Measurements from ENCODE around the gene PREP.

The PREP gene

GRCh38 chr6:105372849-105373182 lies 30.1 kb downstream of the PREP start:
- H3K27ac ChIP-seq (replicated peaks) = no peak overlapping the region
- H3K27me3 ChIP-seq (ENCODE audit: insufficient read depth, poor library complexity, severe bottlenecking) = no peaks in the 10 kb centered on the region
- TF ChIP-seq GABPA (IDR thresholded peaks at IDR 0.05; ENCODE audit: low read depth) (no peak), REST (IDR thresholded peaks at IDR 0.05; ENCODE audit: insufficient replicate concordance, low read depth) (no peak), SPI1 (IDR thresholded peaks at IDR 0.05; ENCODE audit: borderline replicate concordance, low read depth) (no peak), CTCF (IDR thresholded peaks at IDR 0.05; ENCODE audit: insufficient read depth, low read length) (no peak), POLR2AphosphoS5 (IDR thresholded peaks at IDR 0.05; ENCODE audit: low read depth) (no peak)
- no peak overlapping the region for H3K4me3 ChIP-seq (replicated peaks; ENCODE audit: insufficient read depth, low read length)
- DNase-seq (ENCODE audit: low read depth in 1 of 2, low spot score in 1 of 2) = no peak

GRCh38 chr6:105372142-105372848 lies 30.6 kb downstream of the PREP start:
- Histone ChIP-seq H3K27me3 (ENCODE audit: insufficient read depth, poor library complexity, severe bottlenecking) (no peaks in the 10 kb centered on the region), H3K4me3 (replicated peaks; ENCODE audit: insufficient read depth, low read length) (no peak overlapping the region), H3K27ac (replicated peaks) (no peak overlapping the region)
- no peak for DNase-seq (ENCODE audit: low read depth in 1 of 2, low spot score in 1 of 2)
- TF ChIP-seq REST (IDR thresholded peaks at IDR 0.05; ENCODE audit: insufficient replicate concordance, low read depth) (no peak), POLR2AphosphoS5 (IDR thresholded peaks at IDR 0.05; ENCODE audit: low read depth) (no peak), GABPA (IDR thresholded peaks at IDR 0.05; ENCODE audit: low read depth) (no peak), SPI1 (IDR thresholded peaks at IDR 0.05; ENCODE audit: borderline replicate concordance, low read depth) (no peak), CTCF (IDR thresholded peaks at IDR 0.05; ENCODE audit: insufficient read depth, low read length) (no peak)

GRCh38 chr6:105370351-105370750 lies 32.5 kb downstream of the PREP start:
- H3K4me3 ChIP-seq (replicated peaks; ENCODE audit: insufficient read depth, low read length) = no peak overlapping the region
- DNase-seq (ENCODE audit: low read depth in 1 of 2, low spot score in 1 of 2) = no peak
- H3K27ac ChIP-seq (replicated peaks) = no peak overlapping the region
- no peaks in the 10 kb centered on the region for H3K27me3 ChIP-seq (ENCODE audit: insufficient read depth, poor library complexity, severe bottlenecking)
- no peak for TF ChIP-seq GABPA (IDR thresholded peaks at IDR 0.05; ENCODE audit: low read depth)
- TF ChIP-seq CTCF (IDR thresholded peaks at IDR 0.05; ENCODE audit: insufficient read depth, low read length) = no peak
- TF ChIP-seq REST (IDR thresholded peaks at IDR 0.05; ENCODE audit: insufficient replicate concordance, low read depth) = no peak
- TF ChIP-seq SPI1 (IDR thresholded peaks at IDR 0.05; ENCODE audit: borderline replicate concordance, low read depth) = no peak
- TF ChIP-seq POLR2AphosphoS5 (IDR thresholded peaks at IDR 0.05; ENCODE audit: low read depth) = no peak
